ENCODE measurements around the gene JADE2.
"Not testable (repeated sequence)": the region's sequence is repeated elsewhere in the genome, so short reads cannot be mapped to it uniquely, and the experiment has no call there.

JADE2 gene

GRCh38 chr5:134508521-134509195 lies 16.8 kb upstream of the JADE2 start:
- no peak for DNase-seq

GRCh38 chr5:134509308-134510040 lies 16.0 kb upstream of the JADE2 start:
- DNase-seq: no peak

- no peak for DNase-seq
Observed at GRCh38 chr5:134510970-134511795, 14.3 kb upstream of the JADE2 start.

GRCh38 chr5:134511796-134512660 lies 13.4 kb upstream of the JADE2 start:
- no peak for DNase-seq

GRCh38 chr5:134512661-134512999 lies 12.8 kb upstream of the JADE2 start:
- no peak for DNase-seq

GRCh38 chr5:134515801-134516200 lies 9.7 kb upstream of the JADE2 start:
- DNase-seq: no peak

- not testable (repeated sequence) for DNase-seq
Observed at GRCh38 chr5:134516984-134517383, 8.5 kb upstream of the JADE2 start.

GRCh38 chr5:134517553-134517952 lies 7.9 kb upstream of the JADE2 start:
- no peak for DNase-seq

GRCh38 chr5:134519989-134520388 lies 5.5 kb upstream of the JADE2 start:
- no peak for DNase-seq

GRCh38 chr5:134521841-134522240 lies 3.6 kb upstream of the JADE2 start:
- DNase-seq: no peak

GRCh38 chr5:134523543-134524271 lies 1.8 kb upstream of the JADE2 start:
- no peak for DNase-seq

- peak; percentile 36 for DNase-seq
Observed at GRCh38 chr5:134524272-134524825, 1.1 kb upstream of the JADE2 start.

- no peak for DNase-seq
Observed at GRCh38 chr5:134525683-134526482, 413 bp downstream of the JADE2 start.

GRCh38 chr5:134526483-134527155 lies 1.1 kb downstream of the JADE2 start:
- DNase-seq: peak; percentile 61

- DNase-seq: peak; percentile 82
Observed at GRCh38 chr5:134527156-134527960, 1.9 kb downstream of the JADE2 start.

GRCh38 chr5:134527961-134528424 lies 2.5 kb downstream of the JADE2 start:
- DNase-seq: no peak

GRCh38 chr5:134528556-134528955 lies 3.1 kb downstream of the JADE2 start:
- no peak for DNase-seq

- no peak for DNase-seq
Observed at GRCh38 chr5:134529460-134529859, 4.0 kb downstream of the JADE2 start.

Data from GOT3 (cell line).